CD4-positive, alpha-beta T cell treated with Interleukin-2 at 100 ng/mL for 4 hours (primary cell): ENCODE measurements around the gene STPG2.
"Not testable (repeated sequence)": the region's sequence is repeated elsewhere in the genome, so short reads cannot be mapped to it uniquely, and the experiment has no call there.

Experiments
- DNase-seq: peaks from one replicate; pipeline ENCODE4 v3.0.0-alpha.2; 2020; ENCODE audit warnings: low spot score

The STPG2 gene

DNA sequence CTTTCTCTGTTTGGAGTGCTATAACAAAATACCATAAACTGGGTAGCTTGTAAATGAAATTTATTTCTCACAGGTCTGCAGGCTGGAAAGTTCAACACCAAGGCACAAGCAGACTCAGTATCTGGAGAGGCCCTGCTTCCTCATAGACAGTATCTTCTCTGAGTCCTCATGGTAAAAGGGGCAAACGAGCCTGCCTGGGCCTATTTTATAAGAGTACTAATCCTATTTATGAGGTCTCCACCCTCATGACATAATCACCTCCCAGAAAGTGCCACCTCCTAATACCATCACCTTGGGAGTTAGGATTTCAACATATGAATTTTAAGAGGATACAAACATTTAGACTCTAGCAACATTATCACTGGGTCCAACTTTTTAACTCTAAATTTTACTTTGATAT, 200.3 kb downstream of the STPG2 start:
- DNase-seq = no peak

- no peak for DNase-seq
Measured at GRCh38 chr4:97942137-97942536, 201.1 kb downstream of the STPG2 start.

- no peak for DNase-seq
Measured at GRCh38 chr4:97938141-97938540, 205.1 kb downstream of the STPG2 start.

DNA sequence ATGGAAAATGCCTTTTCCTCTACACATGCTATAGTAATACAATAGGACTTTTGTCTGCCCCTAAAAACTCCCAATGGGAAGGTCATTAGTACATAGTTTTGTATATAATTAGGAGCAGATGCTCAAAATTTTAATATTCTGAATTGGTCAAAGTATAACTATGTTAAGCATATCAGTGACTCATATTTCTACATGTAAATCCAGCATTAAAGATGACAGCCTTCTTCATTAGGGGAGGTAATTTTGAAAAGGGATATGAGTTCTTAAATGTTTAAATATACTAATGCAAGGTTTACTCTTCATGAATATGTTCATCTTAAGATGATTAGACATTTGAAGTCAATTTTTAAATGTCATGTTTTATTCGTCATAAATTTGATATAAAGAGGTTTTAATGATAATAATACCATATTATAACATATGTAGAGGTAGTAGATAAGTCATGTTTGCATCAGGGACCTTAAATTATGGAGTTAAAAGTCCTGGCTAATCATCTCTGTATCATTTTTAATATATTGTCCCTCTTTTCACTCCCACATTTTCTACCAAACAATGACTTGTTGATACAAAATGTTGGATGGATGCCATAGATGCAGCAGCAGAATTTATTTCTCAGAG, 218.8 kb downstream of the STPG2 start:
- no peak for DNase-seq

DNA sequence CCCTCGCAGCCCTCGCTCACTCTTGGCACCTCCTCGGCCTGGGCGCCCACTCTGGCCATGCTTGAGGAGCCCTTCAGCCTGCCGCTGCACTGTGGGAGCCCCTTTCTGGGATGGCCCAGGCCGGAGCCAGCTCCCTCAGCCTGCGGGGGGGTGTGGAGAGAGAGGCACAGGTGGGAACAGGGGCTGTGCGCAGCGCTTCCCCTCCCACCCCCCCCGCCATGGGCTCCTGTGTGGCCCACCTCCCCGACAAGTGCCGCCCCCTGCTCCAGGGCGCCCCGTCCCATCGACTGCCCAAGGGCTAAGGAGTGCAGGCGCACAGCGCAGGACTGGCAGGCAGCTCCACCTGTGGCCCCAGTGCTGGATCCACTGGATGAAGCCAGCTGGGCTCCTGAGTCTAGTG, 220.2 kb downstream of the STPG2 start:
- DNase-seq = no peak

DNA sequence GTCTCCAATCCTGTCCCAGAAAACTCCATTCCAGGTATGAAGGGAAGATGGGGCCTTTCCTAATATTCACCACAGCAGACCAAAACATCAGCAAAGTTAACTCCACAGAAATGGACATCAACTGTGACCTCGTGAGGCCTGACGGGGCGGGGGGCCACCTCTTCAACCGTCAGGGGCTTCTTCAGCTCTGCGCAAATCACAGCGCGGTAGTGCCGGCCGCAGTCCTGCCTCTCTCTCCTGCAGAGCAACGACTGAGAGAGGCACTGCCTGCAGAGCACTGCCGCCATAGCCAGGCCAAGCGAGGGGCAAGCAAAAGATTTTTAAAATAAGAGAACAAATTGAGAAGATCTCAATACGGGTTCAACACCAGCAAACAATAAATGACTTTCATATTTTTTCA, 226.2 kb downstream of the STPG2 start:
- DNase-seq = no peak

DNA sequence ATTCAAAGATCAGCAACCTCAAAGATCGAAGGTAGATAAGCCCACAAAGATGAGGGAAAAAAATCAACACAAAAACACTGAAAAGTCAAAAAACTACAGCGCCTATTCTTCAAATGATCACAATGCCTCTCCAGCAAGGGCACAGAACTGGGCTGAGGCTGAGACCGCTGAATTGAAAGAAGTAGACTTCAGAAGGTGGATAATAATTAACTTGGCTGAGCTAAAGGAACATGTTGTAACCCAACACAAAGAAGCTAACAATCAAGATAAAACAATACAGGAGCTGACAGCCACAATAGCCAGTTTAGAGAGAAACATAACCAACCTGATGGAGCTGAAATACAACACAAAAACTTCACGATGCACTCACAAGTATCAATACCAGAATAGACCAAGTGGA, 231.1 kb downstream of the STPG2 start:
- no peak for DNase-seq

GRCh38 chr4:97911236-97911906, 231.9 kb downstream of the STPG2 start:
- DNase-seq = no peak

GRCh38 chr4:97910005-97910404, 233.3 kb downstream of the STPG2 start:
- no peak for DNase-seq

- DNase-seq = not testable (repeated sequence)
Measured at GRCh38 chr4:97903436-97904189, 239.7 kb downstream of the STPG2 start.

- DNase-seq = no peak
Measured at GRCh38 chr4:97900229-97900628, 243.0 kb downstream of the STPG2 start.

DNA sequence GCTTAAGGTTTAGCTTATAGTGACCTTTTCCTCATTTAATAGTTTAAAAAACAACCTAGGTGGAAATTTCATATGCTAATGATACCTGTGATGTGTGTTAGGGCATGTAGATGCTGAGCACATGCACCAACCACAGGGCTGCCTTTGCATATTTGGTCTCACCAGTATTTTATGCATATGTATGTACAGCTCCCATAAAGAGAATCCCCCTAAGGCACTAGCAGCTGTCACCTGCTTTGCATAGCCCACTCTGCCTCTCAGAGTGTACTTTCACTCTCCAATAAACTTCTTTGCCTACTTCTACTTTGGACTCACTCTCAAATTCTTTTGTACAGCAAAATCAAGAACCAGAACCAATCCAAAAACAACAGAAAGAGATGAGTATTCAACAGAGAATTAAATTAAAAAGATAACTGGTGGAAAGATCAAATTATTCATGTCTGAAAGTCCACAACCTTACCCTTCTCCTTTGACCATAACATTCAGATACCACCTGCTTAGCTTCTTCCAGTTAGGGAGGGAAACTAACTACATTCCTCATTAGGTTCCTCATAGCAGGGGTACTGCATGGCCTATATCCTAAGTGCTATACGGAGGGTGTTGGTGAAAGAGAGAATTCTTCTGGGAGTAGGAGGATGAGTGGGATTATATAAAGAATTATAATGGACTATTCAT, 250.5 kb downstream of the STPG2 start:
- DNase-seq = no peak

DNA sequence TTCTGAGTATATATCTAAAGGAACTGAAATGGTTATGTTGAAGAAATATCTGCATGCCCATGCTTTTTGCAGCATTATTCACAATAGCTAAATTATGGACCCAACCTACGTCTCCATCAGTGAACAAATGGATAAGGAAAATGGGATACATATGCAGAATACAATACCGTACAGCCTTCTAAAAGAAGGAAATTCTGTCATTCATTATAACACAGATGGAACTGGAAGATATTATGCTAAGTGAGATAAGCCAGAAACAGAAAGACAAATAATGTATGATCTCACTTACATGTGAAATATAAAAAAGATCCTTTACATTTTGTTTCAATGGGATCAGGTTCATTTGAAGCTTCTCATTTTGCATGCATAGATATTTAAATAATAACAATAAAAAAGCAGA, 263.3 kb downstream of the STPG2 start:
- DNase-seq = no peak

DNA sequence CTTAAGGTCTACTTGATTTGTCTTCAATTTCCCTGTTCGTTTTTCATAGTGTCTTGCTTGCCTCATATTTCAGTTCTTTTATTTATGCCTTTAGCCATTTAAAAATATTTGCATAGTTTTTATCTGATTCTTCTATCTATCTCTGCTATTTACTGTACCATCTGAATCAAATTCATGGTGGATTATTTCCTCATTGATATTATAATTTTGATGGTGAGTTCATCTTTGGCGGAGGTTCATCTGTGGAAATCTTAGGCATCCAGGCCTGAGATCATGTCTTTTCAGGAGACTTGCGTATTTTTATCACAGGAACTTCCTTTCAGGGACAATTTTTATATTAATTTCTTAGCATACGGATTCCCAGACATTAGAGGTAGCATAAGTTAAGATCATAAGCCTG, 275.2 kb downstream of the STPG2 start:
- no peak for DNase-seq

GRCh38 chr4:97867557-97868091, 275.7 kb downstream of the STPG2 start:
- no peak for DNase-seq

- no peak for DNase-seq
Measured at GRCh38 chr4:97866821-97867556, 276.3 kb downstream of the STPG2 start.

GRCh38 chr4:97851115-97851514, 292.2 kb downstream of the STPG2 start:
- DNase-seq = no peak

DNA sequence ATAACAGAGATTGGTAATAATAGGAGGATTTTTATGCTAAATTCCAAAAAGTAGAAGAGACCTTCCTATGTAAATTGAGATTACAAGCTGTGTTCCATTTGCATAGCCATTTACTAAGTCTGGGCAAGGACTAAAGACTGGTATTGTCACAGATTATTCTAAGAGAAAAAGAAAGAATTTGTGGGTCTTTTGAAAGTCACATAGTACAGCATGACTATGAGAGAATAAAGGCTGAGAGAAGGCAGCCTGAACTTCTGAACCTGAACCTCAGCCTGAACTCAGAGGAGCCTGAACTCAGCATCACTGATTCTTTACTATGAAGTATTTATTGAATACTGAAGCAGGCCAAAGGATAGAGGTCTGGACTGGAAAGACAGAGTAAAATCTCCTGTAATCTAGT, 297.5 kb downstream of the STPG2 start:
- DNase-seq = no peak

- DNase-seq = no peak
Measured at GRCh38 chr4:97841512-97841911, 301.8 kb downstream of the STPG2 start.

- no peak for DNase-seq
Measured at GRCh38 chr4:97836662-97837061, 306.6 kb downstream of the STPG2 start.

GRCh38 chr4:97828646-97829045, 314.6 kb downstream of the STPG2 start:
- DNase-seq = no peak

DNA sequence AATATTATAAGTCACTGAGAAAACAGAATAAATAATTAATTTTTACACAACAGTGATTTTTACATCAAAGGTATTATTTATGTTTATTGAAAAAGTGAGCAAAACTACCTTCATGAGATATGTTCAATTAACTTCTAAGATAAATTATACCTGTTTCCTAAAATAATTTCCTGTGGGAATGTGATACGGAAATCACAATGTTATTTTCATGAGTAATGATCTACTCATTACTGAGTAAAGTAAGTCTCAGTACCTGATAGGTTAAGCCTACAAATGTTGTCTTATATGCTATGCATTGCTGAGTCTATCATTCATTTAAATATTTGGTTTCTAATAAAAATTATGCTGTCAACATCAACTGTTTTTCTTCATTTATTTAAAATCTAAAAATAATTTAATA, 324.0 kb downstream of the STPG2 start:
- DNase-seq = no peak
